Trophoblast cell (in vitro differentiated cells and primary cell): Measurements from ENCODE around the gene TXLNB.

ENCODE experiments used
- DNase-seq, 2 donors: peaks; one replicate each; pipeline ENCODE4 v3.0.0-alpha.2; 2016
- H2AFZ ChIP-seq: 2 replicates; pipeline ENCODE4 v1.6.1; 2013; ENCODE audit warnings: low read length, moderate library complexity, mild to moderate bottlenecking; ENCODE audit not compliant: insufficient read depth, poor library complexity
- H2AK5ac ChIP-seq: 2 replicates; pipeline ENCODE4 v1.6.1; 2013; ENCODE audit warnings: mild to moderate bottlenecking, low read length
- H2BK120ac ChIP-seq: 2 replicates; pipeline ENCODE4 v1.6.1; 2013; ENCODE audit warnings: low read length, mild to moderate bottlenecking, moderate library complexity; ENCODE audit not compliant: insufficient read depth, poor library complexity
- H2BK12ac ChIP-seq: 2 replicates; pipeline ENCODE4 v1.6.1; 2013; ENCODE audit warnings: mild to moderate bottlenecking, low read length, moderate library complexity
- H2BK5ac ChIP-seq: 2 replicates; pipeline ENCODE4 v1.6.1; 2013; ENCODE audit warnings: low read length, low read depth, moderate library complexity, mild to moderate bottlenecking; ENCODE audit not compliant: poor library complexity
- H3K14ac ChIP-seq: 2 replicates; pipeline ENCODE4 v1.6.1; 2013; ENCODE audit warnings: mild to moderate bottlenecking, low read length
- H3K18ac ChIP-seq: 2 replicates; pipeline ENCODE4 v1.6.1; 2013; ENCODE audit warnings: mild to moderate bottlenecking, low read length
- H3K23ac ChIP-seq: 2 replicates; pipeline ENCODE4 v1.6.1; 2013; ENCODE audit warnings: low read length
- H3K27ac ChIP-seq: 2 replicates; pipeline ENCODE4 v1.5.1; 2013; ENCODE audit warnings: low read depth, mild to moderate bottlenecking, inconsistent platforms, low read length, moderate library complexity
- H3K27me3 ChIP-seq: 2 replicates; pipeline ENCODE4 v1.6.1; 2013; ENCODE audit warnings: inconsistent platforms, mild to moderate bottlenecking, low read length, moderate library complexity; ENCODE audit not compliant: insufficient read depth
- H3K36me3 ChIP-seq, 2 experiments: 1 replicate in 1 of 2; 2 replicates in 1 of 2; pipeline ENCODE4 v1.6.1; 2013; ENCODE audit warnings: low read length in 2 of 2, mild to moderate bottlenecking in 2 of 2, moderate library complexity in 1 of 2; ENCODE audit not compliant: insufficient read depth in 2 of 2, control insufficient read depth in 1 of 2
- H3K4ac ChIP-seq: 2 replicates; pipeline ENCODE4 v1.6.1; 2013; ENCODE audit warnings: low read depth, mild to moderate bottlenecking, low read length, moderate library complexity
- H3K4me1 ChIP-seq, 2 experiments: 1 replicate in 1 of 2; 2 replicates in 1 of 2; pipeline ENCODE4 v1.6.1; 2013; ENCODE audit warnings: low read length in 2 of 2, mild to moderate bottlenecking in 2 of 2, moderate library complexity in 1 of 2; ENCODE audit not compliant: insufficient read depth in 2 of 2, control insufficient read depth in 1 of 2
- H3K4me2 ChIP-seq: 2 replicates; pipeline ENCODE4 v1.6.1; 2013; ENCODE audit warnings: inconsistent platforms, mild to moderate bottlenecking, low read length, moderate library complexity
- H3K4me3 ChIP-seq: 2 replicates; pipeline ENCODE4 v1.5.1; 2013; ENCODE audit warnings: mild to moderate bottlenecking, low read depth, low read length, inconsistent platforms
- H3K79me1 ChIP-seq: one replicate; pipeline ENCODE4 v1.6.1; 2013; ENCODE audit warnings: low read length
- H3K79me2 ChIP-seq: 2 replicates; pipeline ENCODE4 v1.6.1; 2013; ENCODE audit warnings: low read length, mild to moderate bottlenecking; ENCODE audit not compliant: control insufficient read depth, insufficient read depth, poor library complexity
- H3K9ac ChIP-seq: 2 replicates; pipeline ENCODE4 v1.6.1; 2013; ENCODE audit warnings: mild to moderate bottlenecking, low read length
- H3K9me3 ChIP-seq: 2 replicates; pipeline ENCODE4 v1.6.1; 2013; ENCODE audit warnings: low read depth, mild to moderate bottlenecking, control low read depth, inconsistent platforms, low read length; ENCODE audit not compliant: insufficient read depth
- H4K12ac ChIP-seq: 2 replicates; pipeline ENCODE4 v1.6.1; 2013; ENCODE audit warnings: low read depth, mild to moderate bottlenecking, low read length, moderate library complexity
- H4K8ac ChIP-seq: 2 replicates; pipeline ENCODE4 v1.6.1; 2013; ENCODE audit warnings: low read depth, mild to moderate bottlenecking, low read length, moderate library complexity
- H4K91ac ChIP-seq: one replicate; pipeline ENCODE4 v1.6.1; 2013; ENCODE audit warnings: low read depth, mild to moderate bottlenecking, low read length, moderate library complexity
- WGBS: extraction: QIAGEN DNeasy Blood & Tissue Kit; methylation state at CpG from one replicate; pipeline ENCODE4 v1.1.7; 2013; ENCODE audit warnings: missing lambda C conversion rate; ENCODE audit not compliant: insufficient read length, insufficient coverage; ENCODE audit errors: extremely low coverage; 5-methylcytosine and 5-hydroxymethylcytosine counted together

Gene TXLNB

GRCh38 chr6:139251045-139251690 is 40.6 kb downstream of the TXLNB start:
- H3K79me1 ChIP-seq = no peaks in the 10 kb centered on the region
- H3K4ac ChIP-seq = no peak overlapping the region
- peaks cover 2% of the 10 kb centered on the region for H3K9me3 ChIP-seq
- no peak overlapping the region for H3K14ac ChIP-seq
- no peak overlapping the region for H2AK5ac ChIP-seq
- H3K4me3 ChIP-seq = no peak overlapping the region
- no peak overlapping the region for H4K8ac ChIP-seq
- H3K4me1 ChIP-seq = no peaks in the 10 kb centered on the region
- no peak overlapping the region for H2BK120ac ChIP-seq
- H3K36me3 ChIP-seq = no peaks in the 10 kb centered on the region
- H2BK12ac ChIP-seq = no peak overlapping the region
- H3K27ac ChIP-seq = no peak overlapping the region
- H4K12ac ChIP-seq = no peak overlapping the region
- no peak overlapping the region for H3K4me2 ChIP-seq
- no peak overlapping the region for H2AFZ ChIP-seq
- no peaks in the 10 kb centered on the region for H3K79me2 ChIP-seq
- H3K23ac ChIP-seq = no peak overlapping the region
- H2BK5ac ChIP-seq = no peak overlapping the region
- H4K91ac ChIP-seq = no peak overlapping the region
- no peak overlapping the region for H3K9ac ChIP-seq
- no CpG with 5 or more reads among the region's 2 CpGs for WGBS
- H3K18ac ChIP-seq = no peak overlapping the region
- no peak for DNase-seq
- no peaks in the 10 kb centered on the region for H3K27me3 ChIP-seq

DNA sequence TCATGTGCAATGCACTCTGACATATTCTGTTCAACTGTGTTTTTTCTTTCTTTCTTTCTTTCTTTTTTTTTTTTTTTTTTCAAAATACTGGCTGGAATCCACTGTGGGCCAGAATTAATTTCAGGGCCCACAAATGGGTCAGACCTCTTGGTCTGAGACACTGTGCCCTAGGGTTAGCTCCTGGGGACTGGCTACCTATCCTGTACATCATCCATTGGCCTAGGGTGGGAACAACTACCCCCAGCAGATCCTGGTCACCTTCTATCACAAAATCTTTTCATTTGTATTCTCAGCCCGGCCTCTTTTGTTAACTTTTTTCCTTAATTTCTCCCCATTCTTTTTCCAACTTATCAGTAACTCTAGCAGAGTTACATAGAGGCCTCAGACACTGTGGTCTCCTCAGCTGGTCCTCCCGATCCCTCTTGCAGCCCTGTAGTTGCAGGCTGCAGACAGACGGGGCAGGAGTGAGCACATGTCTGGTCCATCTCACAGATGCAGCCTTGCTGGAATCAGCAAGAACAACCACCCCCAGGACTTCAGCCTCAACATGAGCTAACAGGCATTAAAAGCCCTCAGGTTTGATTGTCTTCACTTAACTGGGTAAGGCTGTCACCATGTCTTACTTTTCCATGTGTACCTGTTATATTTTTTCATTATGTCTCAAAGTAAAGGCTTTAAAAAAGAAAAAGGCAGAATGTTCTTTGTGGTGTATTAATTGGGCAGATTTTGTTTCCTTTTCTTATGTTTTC is 41.3 kb downstream of the TXLNB start:
- Histone ChIP-seq H3K27ac (no peak overlapping the region), H3K4me1 (no peaks in the 10 kb centered on the region), H3K79me2 (no peaks in the 10 kb centered on the region), H3K23ac (no peak overlapping the region), H3K4me2 (no peak overlapping the region), H2BK120ac (no peak overlapping the region), H2AK5ac (no peak overlapping the region), H3K79me1 (no peaks in the 10 kb centered on the region), H3K36me3 (no peaks in the 10 kb centered on the region), H2BK12ac (no peak overlapping the region), H3K27me3 (no peaks in the 10 kb centered on the region), H4K12ac (no peak overlapping the region), H3K4me3 (no peak overlapping the region), H3K14ac (no peak overlapping the region), H4K8ac (no peak overlapping the region), H3K18ac (no peak overlapping the region), H3K4ac (no peak overlapping the region), H2BK5ac (no peak overlapping the region), H3K9ac (no peak overlapping the region), H2AFZ (no peak overlapping the region), H3K9me3 (peaks cover 2% of the 10 kb centered on the region), H4K91ac (no peak overlapping the region)
- DNase-seq = peak; percentile 53 to 73
- WGBS = no CpG with 5 or more reads among the region's 3 CpGs

DNA sequence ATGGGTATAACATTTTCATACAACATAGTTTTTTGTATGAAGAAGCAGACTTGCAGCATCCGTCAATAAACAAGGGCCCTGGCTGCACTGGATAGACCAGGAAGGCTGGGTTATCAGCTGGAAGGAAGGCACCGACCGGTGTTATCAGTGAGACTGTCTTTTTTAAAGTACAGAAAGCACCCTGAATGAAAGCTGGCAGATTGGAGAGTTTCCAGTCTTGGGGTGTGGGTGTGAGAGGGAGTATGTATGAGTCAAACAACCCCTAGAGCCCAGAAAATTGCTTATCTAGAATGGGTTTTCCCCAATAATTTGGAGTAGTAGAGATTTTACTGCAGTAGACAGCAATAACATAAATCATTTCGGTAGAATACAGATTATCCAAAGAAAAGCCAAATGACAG is 42.4 kb downstream of the TXLNB start:
- Histone ChIP-seq H4K12ac (no peak overlapping the region), H2AFZ (no peak overlapping the region), H3K79me1 (no peaks in the 10 kb centered on the region), H4K8ac (no peak overlapping the region), H3K4ac (no peak overlapping the region), H3K36me3 (no peaks in the 10 kb centered on the region), H2BK5ac (no peak overlapping the region), H3K27ac (no peak overlapping the region), H3K27me3 (no peaks in the 10 kb centered on the region), H3K18ac (no peak overlapping the region), H3K4me3 (no peak overlapping the region), H2AK5ac (no peak overlapping the region), H3K9me3 (no peaks in the 10 kb centered on the region), H3K14ac (no peak overlapping the region), H3K4me1 (no peaks in the 10 kb centered on the region), H2BK120ac (no peak overlapping the region), H3K79me2 (no peaks in the 10 kb centered on the region), H3K9ac (no peak overlapping the region), H3K23ac (no peak overlapping the region), H3K4me2 (no peak overlapping the region), H4K91ac (no peak overlapping the region), H2BK12ac (no peak overlapping the region)
- no CpG with 5 or more reads among the region's 4 CpGs for WGBS
- DNase-seq = no peak

GRCh38 chr6:139248911-139249310 is 42.9 kb downstream of the TXLNB start:
- Histone ChIP-seq H3K4me3 (no peak overlapping the region), H3K9me3 (no peaks in the 10 kb centered on the region), H2AK5ac (no peak overlapping the region), H3K14ac (no peak overlapping the region), H2AFZ (no peak overlapping the region), H3K36me3 (no peaks in the 10 kb centered on the region), H4K8ac (no peak overlapping the region), H2BK5ac (no peak overlapping the region), H3K23ac (no peak overlapping the region), H3K79me1 (no peaks in the 10 kb centered on the region), H3K4me1 (no peaks in the 10 kb centered on the region), H2BK120ac (peak overlapping the region; percentile 43), H3K4me2 (no peak overlapping the region), H3K18ac (no peak overlapping the region), H3K4ac (no peak overlapping the region), H3K79me2 (no peaks in the 10 kb centered on the region), H3K27me3 (no peaks in the 10 kb centered on the region), H2BK12ac (no peak overlapping the region), H3K27ac (no peak overlapping the region), H4K12ac (no peak overlapping the region), H4K91ac (no peak overlapping the region), H3K9ac (no peak overlapping the region)
- no peak for DNase-seq
- WGBS = no CpG with 5 or more reads among the region's 3 CpGs
